Measurements from ENCODE around the gene RTL10.

GRCh38 chr22:19874307-19875060 is 19.8 kb upstream of the RTL10 start:
- no peak for TF ChIP-seq CTCF (IDR thresholded peaks at IDR 0.05)
- TF ChIP-seq POLR2A (IDR thresholded peaks at IDR 0.05), result no peak
